HG03469 (cell line): ENCODE results near the gene AFF3.
"Not testable (repeated sequence)": the region's sequence is repeated elsewhere in the genome, so short reads cannot be mapped to it uniquely, and the experiment has no call there.

Experiments
- ATAC-seq: cut with Tn5 transposase; IDR thresholded peaks from one replicate; pipeline ENCODE4 v1.9.1; 2021; ENCODE audit warnings: mild to moderate bottlenecking, moderate library complexity, moderate number of reproducible peaks; ENCODE audit not compliant: unreplicated experiment

AFF3 gene

DNA sequence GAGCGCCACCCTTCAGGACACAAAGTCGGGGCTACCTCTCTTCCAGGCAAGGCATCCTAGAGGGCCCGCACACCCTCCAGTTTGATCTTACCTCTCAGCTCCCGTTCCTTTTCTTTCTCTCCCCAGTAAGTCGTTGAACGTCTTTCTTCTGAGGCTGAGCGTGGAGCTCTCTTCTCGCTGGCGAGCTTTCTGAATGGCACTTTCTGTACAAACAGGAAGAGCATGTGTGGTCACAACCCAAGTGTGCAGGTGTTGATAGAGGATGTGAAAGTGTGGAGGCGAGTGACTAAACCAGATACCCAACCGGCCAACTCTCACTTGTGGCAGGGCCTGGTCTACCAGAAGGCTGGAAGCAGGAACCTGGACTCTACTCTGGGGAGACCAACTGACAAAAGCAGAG lies at the start of gene AFF3:
TSS of gene AFF3 (minus strand) at position 198 of the 400 bp plus-strand sequence. CDS start 38,136 bp downstream, outside the sequence.
- peak; percentile 94 for ATAC-seq

GRCh38 chr2:100189387-100189786 lies 47.0 kb upstream of the AFF3 start:
- ATAC-seq = no peak

DNA sequence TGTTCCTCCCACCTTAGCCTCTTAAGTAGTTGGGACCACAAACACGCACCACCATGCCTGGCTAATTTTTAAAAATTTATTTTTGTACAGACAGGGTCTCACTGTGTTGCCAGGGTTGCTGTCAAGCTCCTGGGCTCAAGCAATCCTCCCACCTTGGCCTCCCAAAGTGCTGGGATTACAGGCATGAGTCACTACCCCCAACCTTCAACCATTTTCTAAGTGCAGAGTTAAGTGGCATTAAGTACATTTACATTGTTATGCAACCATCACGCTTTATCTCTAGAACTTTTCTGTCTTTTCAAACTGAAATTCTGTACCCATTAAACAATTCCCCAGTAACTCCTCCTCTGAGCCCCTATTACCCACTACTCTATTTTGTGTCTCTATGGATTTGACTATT lies 45.9 kb upstream of the AFF3 start:
- no peak for ATAC-seq

- ATAC-seq = no peak
These were observed 43.7 kb upstream of the AFF3 start for GRCh38 chr2:100186126-100186525.

GRCh38 chr2:100185516-100185915 lies 43.1 kb upstream of the AFF3 start:
- no peak for ATAC-seq

DNA sequence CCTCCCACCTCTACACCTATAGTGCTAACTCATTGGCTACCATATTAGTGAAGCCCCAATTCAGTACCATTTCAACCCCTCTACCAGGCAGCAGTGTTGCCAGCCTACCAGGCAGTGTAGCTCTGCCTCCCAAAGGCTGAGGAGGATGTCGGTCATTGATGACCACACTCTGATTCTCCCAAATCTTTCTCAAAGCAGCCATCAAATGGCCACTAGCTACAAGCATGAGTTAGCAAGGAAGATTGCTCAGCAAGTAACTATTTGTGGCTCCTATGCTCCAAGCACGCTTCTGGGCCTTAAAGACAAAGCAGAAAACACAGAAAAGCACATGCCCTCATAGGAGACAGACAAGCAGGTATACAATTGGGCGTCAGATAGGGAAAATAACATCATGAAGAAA lies 42.7 kb upstream of the AFF3 start:
- no peak for ATAC-seq

- ATAC-seq = no peak
These were observed 41.8 kb upstream of the AFF3 start for GRCh38 chr2:100184055-100184737.

- ATAC-seq = no peak
These were observed 40.3 kb upstream of the AFF3 start for GRCh38 chr2:100182494-100183361.

DNA sequence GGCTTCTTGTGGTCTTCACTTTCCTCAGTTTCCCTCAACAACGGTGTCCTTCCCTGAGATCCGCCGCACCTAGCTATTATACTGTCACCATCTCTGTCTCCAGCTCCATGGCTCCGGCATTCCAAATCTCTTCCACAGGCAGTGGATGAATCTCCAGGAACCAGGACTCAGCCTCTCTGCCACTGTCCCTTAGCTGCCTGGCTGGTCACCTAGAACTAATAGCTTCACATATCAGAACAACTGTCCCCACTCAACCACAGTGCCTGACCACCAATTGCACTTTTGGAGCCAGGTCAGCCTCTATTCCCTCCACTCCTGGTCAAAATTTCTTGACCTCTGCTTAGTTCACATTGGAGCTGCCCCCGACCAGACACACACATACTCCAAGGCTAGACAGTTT lies 38.1 kb upstream of the AFF3 start:
- ATAC-seq = no peak

DNA sequence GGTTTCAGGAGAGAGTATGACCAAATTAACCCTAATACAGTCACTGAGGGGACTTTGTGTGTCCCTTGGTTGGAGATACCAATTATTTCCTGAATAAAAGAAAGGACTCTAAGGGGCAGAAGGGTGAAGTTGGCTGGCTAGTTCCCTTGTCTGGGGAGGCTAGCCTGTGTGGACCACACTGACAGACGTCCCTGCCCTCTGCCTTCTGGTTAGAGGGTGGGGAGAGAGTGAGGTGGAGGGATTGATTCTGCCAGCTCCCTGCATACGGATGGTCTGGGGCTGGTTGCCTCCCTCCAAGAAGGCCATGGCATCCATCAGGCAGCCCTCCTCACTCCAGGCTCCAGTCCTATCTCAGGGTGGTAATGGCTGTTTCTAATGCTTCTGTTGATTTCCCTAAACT lies 37.4 kb upstream of the AFF3 start:
- ATAC-seq = no peak

- ATAC-seq = no peak
These were observed 36.5 kb upstream of the AFF3 start for GRCh38 chr2:100178864-100179263.

- ATAC-seq = no peak
These were observed 35.8 kb upstream of the AFF3 start for GRCh38 chr2:100178085-100178788.

GRCh38 chr2:100176925-100177324 lies 34.5 kb upstream of the AFF3 start:
- ATAC-seq = no peak

DNA sequence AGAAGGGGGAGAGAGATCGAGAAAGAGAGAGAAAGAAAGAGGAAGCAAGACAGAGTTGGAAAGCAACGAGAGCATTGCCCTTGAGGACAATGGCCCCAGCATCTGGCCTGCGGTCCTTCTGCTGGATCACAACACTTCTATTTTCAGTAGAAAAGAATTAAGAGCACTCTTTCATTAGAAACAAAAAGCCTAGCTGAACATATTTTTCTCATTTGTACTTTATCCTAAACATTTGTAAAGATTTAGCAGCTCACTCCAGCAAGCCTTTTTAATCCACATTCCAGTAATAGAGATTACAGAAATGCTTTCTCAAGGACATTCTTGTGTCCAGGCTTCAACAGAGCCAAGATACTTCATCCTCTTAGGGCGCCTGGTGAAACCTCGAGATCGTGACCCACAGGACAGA lies 31.6 kb upstream of the AFF3 start:
- ATAC-seq = no peak

- no peak for ATAC-seq
These were observed 24.3 kb upstream of the AFF3 start for GRCh38 chr2:100166701-100167100.

DNA sequence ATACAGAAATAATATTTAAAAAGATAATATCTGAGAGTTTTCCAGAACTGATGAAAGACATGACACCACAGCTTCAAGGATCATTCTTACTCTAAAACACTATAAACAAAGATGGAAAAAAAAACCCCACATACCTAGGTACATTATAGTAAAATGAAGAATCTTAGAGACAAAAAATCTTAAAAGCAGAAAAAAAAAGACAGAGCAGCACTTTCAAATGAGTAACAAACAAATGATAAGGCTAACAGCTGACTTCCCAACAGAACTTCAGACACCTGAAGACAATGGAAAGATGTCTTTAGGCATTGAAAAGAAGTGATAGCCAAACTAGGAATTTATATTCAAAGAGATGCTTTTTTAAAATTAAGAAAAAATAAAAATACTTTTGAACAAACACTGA lies 21.2 kb upstream of the AFF3 start:
- ATAC-seq = no peak

DNA sequence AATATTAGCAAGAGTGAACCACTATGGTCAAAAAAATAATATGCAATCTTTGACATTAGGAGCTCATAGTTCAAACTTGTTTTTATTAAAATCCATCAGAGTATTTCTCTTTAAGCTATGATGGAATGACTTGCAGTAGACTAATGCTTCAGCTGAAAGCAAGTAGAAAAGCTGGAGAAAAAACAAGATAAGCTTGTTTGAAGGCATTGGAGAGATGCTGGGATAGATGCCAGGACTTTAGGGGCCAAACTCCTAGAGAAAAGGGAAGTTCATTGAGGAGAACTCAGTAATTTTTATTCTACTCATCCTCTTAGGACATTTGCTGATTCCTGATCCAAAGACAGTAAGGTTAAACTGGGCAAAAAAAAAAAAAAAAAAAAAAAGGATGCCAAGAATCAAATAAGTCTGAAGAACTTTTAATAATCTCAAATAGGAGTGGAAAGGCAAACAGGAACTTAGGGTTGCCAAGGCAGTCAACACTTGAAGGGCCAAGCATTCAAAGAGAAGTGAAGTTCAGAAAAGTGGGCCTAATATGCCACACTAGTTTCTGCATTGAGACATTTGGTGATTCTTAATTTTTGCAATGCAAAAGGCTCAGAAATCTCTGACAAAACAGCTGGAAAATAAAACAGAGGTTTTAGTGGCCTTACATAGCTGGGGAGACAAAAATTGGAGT lies 19.7 kb upstream of the AFF3 start:
- no peak for ATAC-seq

GRCh38 chr2:100160396-100160795 lies 18.0 kb upstream of the AFF3 start:
- ATAC-seq = no peak

DNA sequence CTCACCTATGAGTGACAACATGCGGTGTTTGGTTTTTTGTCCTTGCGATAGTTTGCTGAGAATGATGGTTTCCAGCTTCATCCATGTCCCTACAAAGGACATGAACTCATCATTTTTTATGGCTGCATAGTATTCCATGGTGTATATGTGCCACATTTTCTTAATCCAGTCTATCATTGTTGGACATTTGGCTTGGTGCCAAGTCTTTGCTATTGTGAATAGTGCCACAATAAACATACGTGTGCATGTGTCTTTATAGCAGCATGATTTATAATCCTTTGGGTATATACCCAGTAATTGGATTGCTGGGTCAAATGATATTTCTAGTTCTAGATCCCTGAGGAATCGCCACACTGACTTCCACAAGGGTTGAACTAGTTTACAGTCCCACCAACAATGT lies 9.4 kb upstream of the AFF3 start:
- not testable (repeated sequence) for ATAC-seq

DNA sequence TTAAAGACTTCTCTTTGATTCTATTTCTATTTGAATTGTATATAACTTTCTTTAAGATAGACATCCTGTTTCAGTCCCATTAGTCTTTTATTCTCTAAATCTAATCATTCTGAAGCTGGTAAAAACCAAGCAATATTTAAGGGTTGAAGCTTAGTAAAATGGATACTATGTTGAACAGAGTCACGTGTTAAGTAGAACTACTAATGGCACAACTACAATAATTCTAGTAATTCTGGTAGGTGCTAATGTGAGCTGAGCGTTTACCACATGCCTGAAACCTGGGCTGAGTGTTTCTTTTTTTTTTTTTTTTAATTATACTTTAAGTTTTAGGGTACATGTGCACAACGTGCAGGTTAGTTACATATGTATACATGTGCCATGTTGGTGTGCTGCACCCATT lies 8.9 kb upstream of the AFF3 start:
- ATAC-seq = no peak

DNA sequence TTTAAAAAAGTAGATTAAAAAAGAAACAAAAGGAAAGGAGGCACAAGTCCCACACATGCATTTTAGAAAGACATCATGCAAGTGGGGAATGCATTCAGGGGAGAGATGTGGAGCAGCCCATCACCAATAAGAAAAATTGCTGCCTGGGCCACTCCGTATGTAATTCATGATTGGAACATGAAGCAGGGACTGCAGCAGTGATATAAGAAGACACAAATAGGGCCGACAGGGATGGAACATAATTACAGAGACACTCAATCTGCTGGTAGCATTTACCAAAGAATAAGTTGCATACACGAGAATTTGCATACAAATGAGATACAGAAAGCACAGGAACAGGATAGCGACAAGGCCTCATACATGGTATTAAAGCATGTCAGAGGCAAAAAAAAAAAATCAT lies 6.5 kb upstream of the AFF3 start:
- ATAC-seq = no peak
